Activated T-cell treated with anti-CD3 and anti-CD28 coated beads for 1 hour (primary cell): ENCODE data around the gene CDK11B.

Source experiments
- DNase-seq: peaks from one replicate; pipeline ENCODE4 v3.0.0-alpha.2; 2020; ENCODE audit warnings: low read depth

CDK11B gene

GRCh38 chr1:1627261-1627828 lies 31.5 kb downstream of the CDK11B start:
- DNase-seq: no peak

GRCh38 chr1:1626207-1627141 lies 32.3 kb downstream of the CDK11B start:
- no peak for DNase-seq

- no peak for DNase-seq
Measured at GRCh38 chr1:1625824-1626206, 33.0 kb downstream of the CDK11B start.

GRCh38 chr1:1625404-1625775 lies 33.4 kb downstream of the CDK11B start:
- no peak for DNase-seq

GRCh38 chr1:1624443-1625403 lies 34.1 kb downstream of the CDK11B start:
- DNase-seq: no peak

- DNase-seq: no peak
Measured at GRCh38 chr1:1623631-1624442, 35.0 kb downstream of the CDK11B start.

GRCh38 chr1:1623181-1623630 lies 35.6 kb downstream of the CDK11B start:
- no peak for DNase-seq

GRCh38 chr1:1622788-1623094 lies 36.1 kb downstream of the CDK11B start:
- DNase-seq: no peak

- DNase-seq: no peak
Measured at GRCh38 chr1:1622010-1622787, 36.6 kb downstream of the CDK11B start.

GRCh38 chr1:1621173-1622009 lies 37.4 kb downstream of the CDK11B start:
- no peak for DNase-seq

- no peak for DNase-seq
Measured at GRCh38 chr1:1620433-1621139, 38.2 kb downstream of the CDK11B start.

- no peak for DNase-seq
Measured at GRCh38 chr1:1619917-1620361, 38.9 kb downstream of the CDK11B start.

- DNase-seq: no peak
Measured at GRCh38 chr1:1618396-1619068, 40.3 kb downstream of the CDK11B start.

- no peak for DNase-seq
Measured at GRCh38 chr1:1617925-1618324, 40.9 kb downstream of the CDK11B start.

- no peak for DNase-seq
Measured at GRCh38 chr1:1617516-1617915, 41.3 kb downstream of the CDK11B start.

GRCh38 chr1:1616838-1617237 lies 42.0 kb downstream of the CDK11B start:
- no peak for DNase-seq

GRCh38 chr1:1616045-1616790 lies 42.6 kb downstream of the CDK11B start:
- no peak for DNase-seq
